GM12874 (cell line): ENCODE results near the gene GET3.
A peak's percentile ranks its signal among the peaks of the same experiment; 100 is the strongest.

Experiments
- CTCF ChIP-seq: IDR thresholded peaks from 2 replicates; pipeline ENCODE4 v1.5.1; 2011; ENCODE audit warnings: low read depth, mild to moderate bottlenecking, control low read depth, low read length, moderate library complexity; ENCODE audit not compliant: insufficient read depth

GET3 gene

DNA sequence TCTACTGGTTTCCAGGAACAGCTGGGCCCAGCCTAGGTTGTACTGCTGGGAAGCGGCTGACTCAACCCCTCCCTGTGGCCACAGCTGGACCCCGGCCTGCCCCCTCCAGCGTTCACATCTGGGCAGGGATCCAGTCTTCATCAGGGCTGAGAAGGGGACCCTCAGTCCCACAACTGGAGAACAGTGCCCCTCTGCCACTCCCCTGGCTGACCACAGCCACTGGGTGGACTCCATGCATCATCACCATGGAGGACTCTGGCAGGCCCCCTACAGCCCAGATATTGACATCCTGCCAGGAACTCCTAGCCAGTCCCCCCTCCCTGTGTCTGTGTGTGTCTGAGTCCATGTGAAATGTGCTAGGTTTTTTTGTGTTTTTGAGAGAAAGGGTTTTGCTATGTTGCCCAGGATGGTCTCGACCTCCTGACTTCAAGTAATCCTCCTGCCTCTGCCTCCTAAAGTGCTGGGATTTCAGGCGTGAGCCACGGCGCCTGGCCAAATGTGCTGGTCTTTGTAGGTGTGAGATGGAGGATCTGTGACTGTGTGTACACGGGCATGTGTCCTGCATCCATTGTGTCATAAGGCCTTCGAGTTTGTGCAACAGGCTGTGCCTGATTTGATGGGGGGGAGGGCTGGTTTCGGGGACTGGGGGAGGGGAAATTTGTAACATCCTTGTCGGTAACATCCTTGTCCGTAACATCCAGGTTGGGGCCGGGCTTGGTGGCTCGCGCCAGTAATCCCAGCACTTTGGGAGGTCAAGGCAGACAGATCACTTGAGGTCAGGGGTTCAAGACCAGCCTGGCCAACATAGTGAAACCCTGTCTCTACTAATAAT is 42.1 kb downstream of the GET3 start:
- no peak for TF ChIP-seq CTCF

- no peak for TF ChIP-seq CTCF
Observed at GRCh38 chr19:12782174-12782423, 44.8 kb downstream of the GET3 start.

DNA sequence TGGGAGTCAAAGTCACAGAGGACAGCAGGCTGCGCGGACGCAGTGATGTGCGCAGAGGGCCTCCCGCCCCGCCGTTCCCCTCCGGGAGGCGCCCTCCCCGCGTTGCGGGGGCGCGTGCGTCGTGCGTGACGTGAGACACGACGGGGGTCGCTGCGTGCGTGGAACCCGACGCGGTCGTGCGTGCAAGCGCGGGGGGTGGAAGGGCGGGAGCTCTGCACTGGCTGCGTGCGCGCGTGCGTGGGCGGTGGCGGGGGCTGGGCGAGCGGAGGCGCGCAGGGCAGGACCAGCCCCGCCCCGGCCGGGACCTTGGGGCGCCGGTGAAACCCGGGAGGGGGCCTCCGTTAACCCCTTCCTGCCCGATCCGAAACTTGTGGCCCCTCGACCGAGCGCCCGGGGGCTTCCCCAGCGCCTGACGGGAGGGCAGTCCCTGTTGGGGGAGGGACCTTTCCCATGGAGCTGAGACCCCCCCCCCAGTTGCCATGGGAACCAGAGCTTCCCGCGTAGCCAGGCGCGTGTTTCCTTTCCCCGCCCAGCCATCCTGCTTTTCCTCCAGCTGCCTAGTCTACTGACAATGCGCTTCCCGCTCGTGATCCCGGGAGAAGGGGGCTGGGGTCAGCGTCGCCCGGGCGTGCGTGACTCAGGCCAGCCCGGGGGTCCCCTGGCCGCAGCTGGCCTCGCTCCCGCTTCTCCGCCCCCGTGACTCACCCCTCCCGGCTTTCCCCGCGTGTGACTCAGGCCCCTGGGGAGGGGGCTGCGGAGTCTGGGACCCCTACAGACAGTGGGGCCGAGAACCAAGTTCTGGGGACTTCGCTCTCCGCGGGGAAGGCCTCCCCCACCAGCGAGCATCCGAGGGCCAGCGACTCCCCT is 45.4 kb downstream of the GET3 start:
- 0 out of 2 replicates have a peak, but pooled peaks have one; percentile 19 for TF ChIP-seq CTCF

- no peak for TF ChIP-seq CTCF
Observed at GRCh38 chr19:12783291-12783848, 46.1 kb downstream of the GET3 start.

- TF ChIP-seq CTCF = no peak
Observed at GRCh38 chr19:12783849-12784393, 46.6 kb downstream of the GET3 start.

DNA sequence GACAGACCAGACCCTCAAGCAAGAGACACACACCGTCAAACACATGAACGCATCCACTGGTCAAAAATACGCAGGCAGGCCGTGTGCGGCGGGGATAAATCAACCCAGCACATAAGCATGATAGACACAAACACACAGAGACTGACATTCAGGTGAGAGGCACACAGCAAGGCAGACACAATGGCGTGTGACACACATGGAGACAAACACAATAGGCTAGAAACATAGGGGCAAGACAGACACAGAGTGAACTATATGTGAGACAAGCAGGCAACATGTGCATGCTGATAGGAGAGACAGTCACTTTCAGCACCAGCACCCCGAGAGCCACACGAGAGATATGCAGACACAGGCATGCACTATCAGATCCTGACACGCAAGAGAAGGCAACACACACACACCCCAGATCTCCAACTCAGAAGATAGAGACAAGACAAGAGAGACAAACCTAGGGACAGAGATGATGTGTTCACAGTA is 47.1 kb downstream of the GET3 start:
- TF ChIP-seq CTCF = no peak

DNA sequence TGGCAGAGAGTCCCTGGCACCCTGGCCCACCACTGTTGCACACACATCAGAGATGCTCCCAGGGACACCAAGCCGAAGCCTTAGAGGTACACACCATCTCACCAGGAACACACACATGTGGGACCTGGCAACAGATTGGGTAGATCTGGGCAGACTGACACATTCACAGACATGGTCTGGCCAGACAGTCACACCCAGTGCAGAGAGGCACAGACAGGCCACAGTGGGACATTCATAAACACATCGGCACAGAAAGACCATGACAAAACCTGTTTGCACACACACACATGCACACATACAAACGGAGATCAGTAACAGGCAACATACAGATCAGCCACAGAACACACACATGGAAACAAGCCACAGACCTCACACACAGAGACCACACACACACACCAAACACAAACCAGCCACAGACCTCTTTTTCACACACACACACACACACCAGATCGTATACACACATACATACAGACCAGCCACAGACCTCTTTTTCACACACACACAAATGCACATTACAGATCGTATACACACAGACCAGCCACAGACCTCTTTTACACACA is 47.7 kb downstream of the GET3 start:
- TF ChIP-seq CTCF = no peak
